GM21526 (cell line): ENCODE results near the gene RBBP7.

Experiments
- ATAC-seq: cut with Tn5 transposase; IDR thresholded peaks from one replicate; pipeline ENCODE4 v1.9.1; 2021; ENCODE audit warnings: moderate library complexity; ENCODE audit not compliant: unreplicated experiment, low FRiP score

RBBP7 gene

DNA sequence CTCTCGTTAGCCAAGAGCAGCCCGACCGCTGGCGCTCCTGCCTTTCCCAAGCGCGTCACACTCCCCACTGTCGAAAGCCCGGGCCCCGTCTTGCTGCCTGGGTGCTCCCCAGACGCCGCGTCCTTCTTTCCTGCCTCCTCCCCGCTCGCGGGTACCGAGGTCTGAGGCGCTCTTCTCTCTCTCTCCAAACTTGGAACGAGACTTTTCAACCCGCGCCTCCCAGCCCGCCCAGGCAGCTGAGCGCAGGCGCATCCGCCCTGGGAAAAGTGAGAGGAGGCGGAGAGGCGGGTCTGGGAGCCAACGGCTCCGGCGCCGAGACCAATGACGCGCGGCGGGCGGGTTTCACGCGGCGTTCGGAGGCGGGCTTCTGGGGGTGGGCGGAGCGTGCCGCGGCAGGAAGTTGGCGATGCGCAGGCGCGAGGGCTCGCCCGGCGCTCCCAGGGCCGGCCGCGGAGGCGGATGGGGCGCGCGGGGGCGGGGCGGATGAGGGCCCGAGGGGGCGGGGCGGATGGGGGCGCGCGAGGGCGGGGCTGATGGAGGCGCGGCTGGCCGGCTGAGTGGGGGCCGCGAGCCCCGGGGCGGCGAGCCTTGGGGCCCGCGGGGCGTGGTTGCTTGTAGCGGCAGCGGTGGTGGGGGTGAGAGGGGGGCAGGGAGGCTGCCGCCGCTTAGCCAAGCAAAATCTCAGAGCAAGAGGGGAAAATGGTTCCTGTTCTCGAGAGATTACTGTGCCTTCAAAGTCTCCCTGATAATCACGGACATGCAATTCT lies at the start of gene RBBP7:
TSS of gene RBBP7 (minus strand) at position 268 of the 767 bp plus-strand sequence. CDS start 309 bp downstream, outside the sequence.
- ATAC-seq: peak; percentile 86

GRCh38 chrX:16918979-16919378 lies 48.8 kb upstream of the RBBP7 start:
- no peak for ATAC-seq

DNA sequence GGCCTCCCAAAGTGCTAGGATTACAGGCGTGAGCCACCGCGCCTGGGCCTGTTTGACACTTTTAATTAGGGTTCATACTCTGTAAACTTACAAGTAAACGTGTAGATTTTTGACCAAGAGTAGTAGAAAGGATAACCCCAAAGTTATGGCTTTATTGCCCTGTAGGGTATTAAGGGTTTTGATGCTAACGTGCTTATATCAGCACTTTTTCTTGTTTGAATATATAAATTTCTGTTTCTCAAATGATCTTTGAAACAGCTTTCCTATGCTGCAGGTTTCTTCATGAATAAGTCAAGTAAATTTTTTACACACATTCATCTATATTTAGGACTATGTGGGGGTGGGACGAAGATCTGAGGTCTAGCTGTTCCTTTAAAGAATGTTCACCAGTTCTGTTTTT lies 47.0 kb upstream of the RBBP7 start:
- no peak for ATAC-seq

DNA sequence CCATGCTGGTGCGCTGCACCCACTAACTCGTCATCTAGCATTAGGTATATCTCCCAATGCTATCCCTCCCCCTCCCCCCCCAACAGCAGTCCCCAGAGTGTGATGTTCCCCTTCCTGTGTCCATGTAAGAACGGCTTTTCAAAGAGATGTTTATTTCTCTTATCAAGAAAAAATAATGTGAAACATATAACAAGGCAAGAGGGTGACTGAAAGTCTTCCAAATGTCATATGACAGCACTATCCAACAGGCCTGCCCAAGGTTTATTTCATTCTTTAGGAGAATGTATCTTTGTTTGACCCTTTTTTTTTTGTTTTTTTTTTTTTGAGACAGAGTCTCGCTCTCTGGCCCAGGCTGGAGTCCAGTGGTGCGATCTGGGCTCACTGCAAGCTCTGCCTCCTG lies 46.4 kb upstream of the RBBP7 start:
- no peak for ATAC-seq

DNA sequence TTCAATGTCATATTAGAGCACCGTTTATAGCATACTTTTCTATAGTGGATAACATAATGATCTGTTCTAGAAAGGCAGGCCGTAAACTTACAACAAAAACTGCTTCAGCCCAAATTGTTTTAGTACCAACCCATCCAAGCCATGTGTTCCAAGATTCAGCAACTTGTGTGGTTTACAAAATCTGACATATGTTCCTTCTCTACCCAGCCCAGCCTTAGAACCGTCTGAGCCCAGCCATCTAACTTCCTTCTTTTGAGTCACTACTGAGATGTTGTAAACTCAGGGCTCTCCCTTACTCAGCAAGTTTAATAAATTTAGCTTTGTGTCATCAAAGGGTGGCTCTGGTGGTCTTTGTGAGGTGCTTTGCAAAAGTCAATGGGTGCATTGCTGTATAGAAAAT lies 43.9 kb upstream of the RBBP7 start:
- no peak for ATAC-seq

DNA sequence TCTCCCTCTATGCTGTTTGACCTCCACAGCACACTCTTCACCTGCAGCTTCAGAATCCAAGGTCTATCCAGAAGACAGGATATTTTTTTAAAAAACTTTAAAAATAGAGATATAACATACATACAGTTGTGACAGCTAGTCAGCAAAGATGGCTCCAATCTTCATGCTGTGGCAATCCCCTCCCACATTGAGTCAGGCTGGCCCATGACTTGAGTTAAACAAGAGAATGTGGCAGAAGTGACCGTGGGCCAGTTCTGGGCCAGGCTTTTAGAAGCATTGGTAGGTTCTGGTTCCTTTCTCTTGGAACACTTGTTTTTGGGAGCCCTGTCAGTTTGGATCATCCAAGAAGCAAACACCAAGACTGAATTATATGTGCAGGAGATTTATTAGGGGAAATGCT lies 40.2 kb upstream of the RBBP7 start:
- ATAC-seq: no peak

DNA sequence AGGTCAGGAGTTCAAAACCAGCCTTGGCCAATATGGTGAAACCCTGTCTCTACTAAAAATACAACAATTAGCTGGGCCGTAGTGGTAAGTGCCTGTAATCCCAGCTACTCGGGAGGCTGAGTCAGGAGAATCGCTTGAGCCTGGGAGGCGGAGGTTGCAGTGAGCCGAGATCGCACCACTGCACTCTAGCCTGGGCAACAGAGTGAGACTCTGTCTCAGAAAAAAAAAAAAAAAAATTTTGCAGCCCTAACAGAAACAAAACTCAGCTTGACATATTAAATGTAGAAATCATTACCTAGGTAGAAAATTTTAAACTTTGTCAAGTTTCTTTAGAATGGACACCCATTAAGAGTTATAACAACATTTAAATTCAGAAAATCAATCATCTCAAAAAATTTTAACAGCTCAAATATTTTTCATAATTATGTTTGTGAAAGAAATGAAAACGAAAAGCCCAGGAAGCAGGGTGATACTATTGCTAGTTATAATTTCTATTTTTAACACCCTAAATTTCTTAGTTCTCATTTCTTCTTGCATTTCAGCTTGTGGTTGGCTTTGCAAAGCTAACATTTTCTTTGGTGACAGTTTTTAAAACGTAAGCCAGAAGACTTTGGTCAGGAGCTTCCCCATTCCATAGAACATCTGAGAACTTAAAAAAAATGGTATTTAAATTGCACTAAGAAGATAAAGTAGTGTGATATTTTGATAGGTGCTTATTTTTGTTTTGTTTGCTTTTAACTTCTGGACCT lies 33.3 kb upstream of the RBBP7 start:
- peak; percentile 66 for ATAC-seq

DNA sequence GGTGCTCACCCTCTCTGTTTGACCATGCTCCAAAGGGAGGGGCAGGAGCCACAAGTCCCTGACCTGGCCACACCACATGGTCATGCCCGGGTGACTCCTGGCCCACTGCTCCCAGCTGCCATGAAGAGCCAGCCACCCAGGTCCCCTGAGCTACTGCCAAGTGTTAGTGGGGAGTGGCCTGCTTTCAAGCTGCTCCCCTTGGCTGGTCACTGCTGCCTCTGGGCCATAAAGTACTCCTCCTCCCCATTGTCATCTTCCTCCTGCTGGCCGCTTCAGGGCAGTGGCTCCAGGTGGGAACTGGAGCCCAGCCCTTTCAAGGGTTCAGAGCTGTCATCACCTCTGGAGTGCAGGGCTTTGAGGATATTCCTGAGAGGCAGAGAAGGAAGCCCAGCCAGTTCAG lies 27.3 kb upstream of the RBBP7 start:
- ATAC-seq: no peak

- ATAC-seq: peak; percentile 80
Observed at GRCh38 chrX:16892504-16893362, 22.6 kb upstream of the RBBP7 start.

GRCh38 chrX:16885628-16886027 lies 15.5 kb upstream of the RBBP7 start:
- ATAC-seq: no peak

- no peak for ATAC-seq
Observed at GRCh38 chrX:16883487-16883804, 13.3 kb upstream of the RBBP7 start.

DNA sequence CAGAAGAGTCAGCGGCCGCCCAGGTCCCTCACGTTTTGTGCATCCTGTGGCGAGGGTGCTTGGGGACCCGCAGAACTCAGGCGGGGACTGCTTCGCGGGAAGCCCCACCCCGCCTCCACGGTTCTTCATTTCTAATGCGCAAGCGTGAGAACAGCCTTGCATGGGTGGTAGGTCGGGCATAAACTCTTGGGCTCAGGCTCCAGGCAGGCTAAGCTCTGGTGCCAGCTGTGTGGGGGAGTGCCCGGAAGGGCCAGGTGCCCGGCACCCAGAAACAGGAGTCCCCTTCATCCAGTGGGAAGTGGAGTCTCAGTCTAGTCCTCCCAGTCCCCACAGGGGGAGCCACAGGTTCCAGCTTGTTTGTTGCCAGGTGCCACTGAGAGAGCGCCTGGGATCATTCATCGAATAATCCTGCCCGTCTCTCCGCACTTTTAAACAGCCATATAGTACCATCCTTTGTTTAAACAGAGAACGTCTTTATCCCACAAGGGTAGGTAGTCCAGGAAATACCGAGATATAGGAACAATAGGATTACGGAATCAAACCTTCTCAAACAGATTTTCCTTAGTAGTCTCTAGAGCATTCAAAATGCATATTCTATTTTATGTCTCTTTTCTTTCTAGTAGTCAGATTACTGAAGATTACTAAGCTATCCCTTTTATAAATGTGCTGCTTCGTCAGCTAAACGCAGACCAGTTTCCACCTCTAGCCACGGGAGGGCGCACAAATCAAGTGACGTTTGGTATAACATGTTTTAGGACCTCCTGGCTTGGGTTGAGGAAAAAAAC lies 12.7 kb upstream of the RBBP7 start:
- peak; percentile 59 for ATAC-seq

- ATAC-seq: peak; percentile 59
Observed at GRCh38 chrX:16882169-16882568, 12.0 kb upstream of the RBBP7 start.

GRCh38 chrX:16876696-16877095 lies 6.5 kb upstream of the RBBP7 start:
- no peak for ATAC-seq

- no peak for ATAC-seq
Observed at GRCh38 chrX:16874458-16875095, 4.4 kb upstream of the RBBP7 start.

DNA sequence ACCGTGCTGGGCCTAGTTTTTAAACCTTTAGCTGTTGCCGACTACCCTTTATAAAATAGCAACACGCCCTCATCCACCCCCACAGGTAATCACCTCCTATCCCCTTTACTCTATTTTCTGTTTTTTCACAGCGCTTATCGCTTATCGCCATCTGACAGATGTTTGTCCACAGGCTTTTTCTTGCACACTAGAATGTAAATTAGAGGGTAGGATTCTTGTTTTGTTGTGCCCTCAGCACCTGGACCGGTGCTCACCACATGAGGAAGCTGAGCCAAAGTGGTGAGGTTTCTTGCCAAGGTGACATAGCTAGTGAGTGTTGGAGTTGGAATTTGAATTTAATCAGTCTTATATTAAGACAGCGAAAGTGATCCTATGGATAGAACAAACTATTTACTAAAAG lies 2.9 kb upstream of the RBBP7 start:
- no peak for ATAC-seq

DNA sequence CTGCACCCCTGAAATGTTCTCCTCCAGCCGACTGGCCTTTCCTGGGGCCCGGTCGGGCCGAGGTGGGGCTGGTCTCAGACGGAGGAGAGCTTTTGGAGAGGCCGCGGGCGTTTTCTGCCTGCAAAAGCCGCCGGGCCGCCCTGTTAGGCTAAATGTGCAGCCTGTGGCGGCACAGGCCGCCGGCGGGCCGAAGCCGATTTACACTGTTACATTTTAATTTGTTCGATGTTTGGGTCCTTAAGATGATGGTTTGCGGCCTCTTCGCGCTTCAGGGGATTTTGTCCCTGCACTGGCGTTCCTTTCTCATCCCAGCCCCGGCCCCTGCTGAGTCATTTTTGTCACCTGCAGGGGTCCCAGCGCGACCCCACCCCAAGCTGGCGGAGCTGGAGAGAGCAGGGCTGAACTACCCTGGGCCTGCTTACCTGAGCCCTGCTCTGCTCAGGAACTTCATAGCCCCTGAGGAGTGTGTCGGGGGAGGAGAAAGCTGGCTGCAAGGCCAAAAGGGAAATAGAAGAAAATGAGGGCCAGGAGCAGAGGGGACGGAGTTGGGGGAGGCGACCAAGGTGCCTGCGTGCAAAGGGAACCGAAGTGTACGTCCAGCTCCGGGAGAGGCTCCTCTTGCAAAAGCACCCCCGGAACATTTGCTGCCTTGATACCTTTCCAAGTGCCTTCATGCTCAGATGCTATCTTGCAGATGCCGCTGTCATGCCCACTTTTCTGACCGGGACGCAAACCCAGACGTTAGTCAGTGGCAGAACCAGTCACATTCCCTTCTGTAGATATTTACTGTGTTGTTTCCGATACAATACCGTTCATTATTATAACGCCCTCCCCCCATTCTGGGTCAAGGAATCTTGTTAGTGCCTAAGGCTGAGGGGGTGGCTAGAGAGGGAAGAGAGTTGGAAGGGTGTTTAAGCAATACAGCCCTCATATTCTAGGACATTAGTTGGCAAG lies 977 bp upstream of the RBBP7 start:
- ATAC-seq: peak; percentile 20

DNA sequence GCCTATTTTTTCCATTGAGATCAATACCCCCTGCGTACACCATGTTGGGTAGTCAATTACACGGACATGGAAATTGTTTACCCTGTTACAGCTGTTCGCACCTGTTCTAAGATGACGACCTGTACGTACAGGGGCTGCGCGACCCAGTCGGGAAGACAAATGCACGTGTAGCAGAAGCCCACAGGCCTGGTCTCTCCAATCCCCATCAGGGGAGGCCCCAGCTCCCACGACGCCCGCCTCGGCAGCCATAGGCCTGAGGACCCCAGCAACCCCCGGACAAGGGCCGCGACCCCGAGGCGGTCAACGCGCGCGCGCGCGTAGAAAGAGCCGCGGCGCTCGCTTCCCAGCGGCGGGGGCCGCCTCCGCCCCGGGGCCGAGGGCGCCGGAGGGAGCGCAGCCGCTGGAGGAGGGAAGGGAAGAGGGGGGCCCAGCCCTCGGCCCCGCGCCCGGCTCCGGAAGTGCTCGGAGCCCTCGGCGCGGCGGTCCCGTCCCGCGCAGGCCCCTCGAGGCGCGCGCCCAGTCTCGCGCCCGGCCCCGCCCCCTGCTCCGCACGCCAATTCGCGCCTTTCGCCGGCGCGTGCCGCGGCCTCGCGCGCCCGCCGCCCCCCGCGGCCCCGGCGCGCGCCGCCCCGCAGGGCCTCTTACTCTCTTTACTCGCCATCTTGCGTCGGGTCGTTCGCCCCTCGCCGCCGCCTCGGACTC lies 618 bp downstream of the RBBP7 start:
- ATAC-seq: peak; percentile 43
